ENCODE measurements around the gene DUSP5. TPM values are rescaled to one million over a fixed set of nuclear protein-coding genes. Genes with fewer than 3 reads are reported as not detected.

The DUSP5 gene
- total and polyA plus RNA-seq, 2 of the 8 experiments (the other 6 are each of a cell fraction or from before 2014, with no cell fraction given), result 13.6 to 30.3 TPM

DNA sequence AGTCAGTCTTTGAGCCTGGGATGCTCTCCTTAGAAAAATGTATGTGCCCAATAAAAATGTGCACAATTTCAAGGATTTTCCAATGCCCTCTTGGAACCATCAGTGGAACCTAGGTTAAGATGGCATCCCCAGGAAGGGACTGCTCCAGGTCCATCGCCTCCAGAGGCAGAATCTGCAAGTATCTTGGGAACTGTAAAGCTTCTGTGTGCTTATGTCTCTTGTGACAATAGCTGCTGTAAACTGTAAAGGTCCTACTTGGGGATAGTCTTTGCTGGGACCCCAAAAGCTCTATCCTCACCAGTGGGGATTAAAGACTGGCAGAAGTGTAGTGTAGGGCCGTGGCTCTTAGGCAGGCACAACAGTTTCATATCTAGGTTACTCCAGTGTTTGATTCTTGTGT is 11.9 kb downstream of the DUSP5 start:
- H2BK15ac ChIP-seq (ENCODE audit: low read length), result no peak overlapping the region
- H4K91ac ChIP-seq (replicated peaks; ENCODE audit: insufficient read length, low read length), result no peak overlapping the region
- H3K79me2 ChIP-seq (ENCODE audit: control insufficient read depth in 1 of 2, insufficient read depth in 2 of 2, low read length in 2 of 2), result peaks cover 0 to 14% of the 10 kb centered on the region in 2 experiments; a peak in 2 of 4 replicates
- WGBS, 2 experiments (ENCODE audit: extremely low coverage in 1 of 2, insufficient coverage in 1 of 2, insufficient read length in 1 of 2, insufficient replicate concordance in 2 of 2, low coverage in 1 of 2, low lambda C conversion rate in 2 of 2, missing lambda C conversion rate in 1 of 2), result 86% methylated on average over 2 of the region's 2 CpGs; no CpG with 5 or more reads in 1 of the 2 experiments
- H2BK5ac ChIP-seq (ENCODE audit: low read depth, low read length), result no peak overlapping the region
- POLR2A ChIA-PET (ENCODE audit: partially characterized antibody), result interaction anchor here (1.0 to 4.1 kb wide), 2 partner anchors 12 to 13 kb away, joined by 4 to 20 read pairs; partner anchors contain the start of gene DUSP5
- H3K23me2 ChIP-seq (ENCODE audit: low read depth, low read length), result no peaks in the 10 kb centered on the region
- CTCF ChIA-PET (ENCODE audit: partially characterized antibody), result interaction anchor here (0.5 to 1.1 kb wide), 5 partner anchors 10 to 106 kb away, joined by 3 to 6 read pairs (median 3); no protein-coding TSS in a partner anchor
- H3K27ac ChIP-seq (ENCODE audit: low read depth, low read length), result no peak overlapping the region
- H3K4ac ChIP-seq (replicated peaks; ENCODE audit: insufficient read length, low read depth, low read length), result no peak overlapping the region
- TF ChIP-seq EP300 (IDR thresholded peaks at IDR 0.05; ENCODE audit: borderline replicate concordance in 1 of 2, low read depth in 2 of 2, low read length in 2 of 2) (no peak), TCF12 (IDR thresholded peaks at IDR 0.05; ENCODE audit: low read depth, low read length) (no peak)
- TF ChIP-seq, protein P1, sequence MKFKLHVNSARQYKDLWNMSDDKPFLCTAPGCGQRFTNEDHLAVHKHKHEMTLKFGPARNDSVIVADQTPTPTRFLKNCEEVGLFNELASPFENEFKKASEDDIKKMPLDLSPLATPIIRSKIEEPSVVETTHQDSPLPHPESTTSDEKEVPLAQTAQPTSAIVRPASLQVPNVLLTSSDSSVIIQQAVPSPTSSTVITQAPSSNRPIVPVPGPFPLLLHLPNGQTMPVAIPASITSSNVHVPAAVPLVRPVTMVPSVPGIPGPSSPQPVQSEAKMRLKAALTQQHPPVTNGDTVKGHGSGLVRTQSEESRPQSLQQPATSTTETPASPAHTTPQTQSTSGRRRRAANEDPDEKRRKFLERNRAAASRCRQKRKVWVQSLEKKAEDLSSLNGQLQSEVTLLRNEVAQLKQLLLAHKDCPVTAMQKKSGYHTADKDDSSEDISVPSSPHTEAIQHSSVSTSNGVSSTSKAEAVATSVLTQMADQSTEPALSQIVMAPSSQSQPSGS (IDR thresholded peaks at IDR 0.05; ENCODE audit: low read length), result no peak
- TF ChIP-seq, protein P2, sequence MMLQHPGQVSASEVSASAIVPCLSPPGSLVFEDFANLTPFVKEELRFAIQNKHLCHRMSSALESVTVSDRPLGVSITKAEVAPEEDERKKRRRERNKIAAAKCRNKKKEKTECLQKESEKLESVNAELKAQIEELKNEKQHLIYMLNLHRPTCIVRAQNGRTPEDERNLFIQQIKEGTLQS (IDR thresholded peaks at IDR 0.05; ENCODE audit: insufficient read depth, low read depth, low read length), result no peak
- no peak overlapping the region for H3K18ac ChIP-seq (ENCODE audit: extremely low read depth, low read length)
- no peak overlapping the region for H2BK12ac ChIP-seq (ENCODE audit: low read depth, low read length)
- DNase-seq (ENCODE audit: low read depth in 1 of 2, low spot score in 2 of 2), result no peak
- H3K56ac ChIP-seq (replicated peaks; ENCODE audit: insufficient read length, low read depth, low read length), result no peak overlapping the region
- no peak overlapping the region for H2AFZ ChIP-seq (ENCODE audit: low read length)
- H4K8ac ChIP-seq (ENCODE audit: extremely low read depth, insufficient read depth, low read length), result no peak overlapping the region
- no peaks in the 10 kb centered on the region for H3K4me1 ChIP-seq (replicated peaks in 1 of 4; ENCODE audit: control insufficient read depth in 3 of 4, insufficient read depth in 4 of 4, low read length in 3 of 4)
- no peaks in the 10 kb centered on the region for H3K27me3 ChIP-seq (replicated peaks in 1 of 4; ENCODE audit: control insufficient read depth in 3 of 4, extremely low read depth in 1 of 4, insufficient read depth in 3 of 4, low read length in 3 of 4)
- no peak overlapping the region for H3K23ac ChIP-seq (ENCODE audit: insufficient read length)
- H3K14ac ChIP-seq (ENCODE audit: insufficient read length), result no peak overlapping the region
- H3K4me3 ChIP-seq (ENCODE audit: extremely low read depth in 1 of 4, insufficient read depth in 2 of 4, low read depth in 3 of 4, low read length in 4 of 4), result no peak overlapping the region
- H2BK20ac ChIP-seq (ENCODE audit: low read length), result no peak overlapping the region
- H3K36me3 ChIP-seq (ENCODE audit: control insufficient read depth in 2 of 4, insufficient read depth in 4 of 4, low read length in 3 of 4), result peaks cover 5 to 27% (median 17%) of the 10 kb centered on the region in 4 experiments; a peak in 6 of 8 replicates
- H3K9ac ChIP-seq (replicated peaks in 1 of 4; ENCODE audit: extremely low read depth in 1 of 4, low read depth in 3 of 4, low read length in 3 of 4), result no peak overlapping the region
- H2AK5ac ChIP-seq (ENCODE audit: low read depth, low read length), result no peak overlapping the region
- FAIRE-seq, result no peak
- H2BK120ac ChIP-seq (replicated peaks; ENCODE audit: low read depth, low read length), result no peak overlapping the region
- H3K79me1 ChIP-seq (ENCODE audit: low read depth, low read length), result peaks cover 5% of the 10 kb centered on the region; the same call in 1 of the 2 replicates
- no peak overlapping the region for H3K4me2 ChIP-seq (ENCODE audit: insufficient read depth in 1 of 2, low read depth in 2 of 2, low read length in 2 of 2)
- no peaks in the 10 kb centered on the region for H3K9me3 ChIP-seq (ENCODE audit: insufficient read depth in 2 of 2, low read depth in 1 of 2, low read length in 1 of 2)
- H4K20me1 ChIP-seq (replicated peaks in 1 of 2; ENCODE audit: control insufficient read depth in 1 of 2, insufficient read depth in 2 of 2, low read length in 2 of 2), result peaks cover 0 to 4% of the 10 kb centered on the region in 2 experiments
- H4K5ac ChIP-seq (ENCODE audit: insufficient read length, low read depth, low read length), result no peak overlapping the region
